ENCODE results near the gene MRPS6. TPM values are rescaled to one million over a fixed set of nuclear protein-coding genes. Genes with fewer than 3 reads are reported as not detected.

Gene MRPS6
- total and polyA plus RNA-seq, 2 of the 13 experiments (the other 11 are each of a cell fraction or from before 2014, with no cell fraction given) = 14.2 to 26.9 TPM

DNA sequence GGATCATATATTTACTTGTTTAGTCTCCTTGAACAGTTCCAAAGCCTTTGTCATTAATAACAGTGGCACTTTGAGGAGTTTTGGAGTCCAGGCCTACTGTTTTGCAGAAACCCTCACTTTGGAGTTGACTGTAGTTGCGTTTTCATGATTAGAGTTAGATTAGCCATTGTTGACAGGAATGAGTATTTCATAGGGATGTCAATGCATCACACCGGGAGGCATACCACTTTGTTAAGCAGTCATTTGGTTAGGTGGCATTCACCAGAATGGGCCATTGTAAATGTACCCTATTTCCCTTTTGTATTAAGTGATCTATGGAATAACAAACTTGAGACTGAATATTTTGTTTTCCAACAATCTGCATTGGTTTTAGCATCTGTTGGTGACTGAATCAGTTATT is 11.8 kb downstream of the MRPS6 start:
- BruUV-seq (replicated peaks) = no TSS peak
- Histone ChIP-seq H3K9me3 (ENCODE audit: low read length) (no peaks in the 10 kb centered on the region), H2AFZ (ENCODE audit: low read length) (no peak overlapping the region), H3K4me2 (ENCODE audit: low read depth, low read length) (no peak overlapping the region), H3K27ac (ENCODE audit: extremely low read length, insufficient read depth, low read length) (no peak overlapping the region), H3K4me1 (ENCODE audit: insufficient read depth, low read length) (peaks cover 23% of the 10 kb centered on the region), H3K4me3 (replicated peaks in 1 of 3; ENCODE audit: insufficient read depth in 1 of 3, low read depth in 2 of 3, low read length in 3 of 3) (no peak overlapping the region), H3K9ac (ENCODE audit: insufficient read depth, low read depth, low read length) (no peak overlapping the region), H4K20me1 (ENCODE audit: insufficient read depth, low read length) (no peaks in the 10 kb centered on the region), H3K36me3 (replicated peaks in 1 of 2; ENCODE audit: control insufficient read depth in 1 of 2, insufficient read depth in 2 of 2, low read length in 2 of 2) (no peaks in the 10 kb centered on the region; a peak in 2 of 5 replicates), H3K79me2 (ENCODE audit: insufficient read depth, low read length) (peaks cover 42% of the 10 kb centered on the region), H3K27me3 (ENCODE audit: control insufficient read depth in 1 of 2, insufficient read depth in 2 of 2, low read length in 2 of 2) (no peaks in the 10 kb centered on the region)
- 100% methylated on average over 2 of the region's 2 CpGs for WGBS (ENCODE audit: low lambda C conversion rate)
- DNase-seq (ENCODE audit: low spot score) = no peak
- in situ Hi-C loops (cut with HindIII; ENCODE audit: extremely low pct_ligation_motif_present, low pct_unique_long_range_greater_than_20kb) = no loop called here
- TF ChIP-seq, protein P1, sequence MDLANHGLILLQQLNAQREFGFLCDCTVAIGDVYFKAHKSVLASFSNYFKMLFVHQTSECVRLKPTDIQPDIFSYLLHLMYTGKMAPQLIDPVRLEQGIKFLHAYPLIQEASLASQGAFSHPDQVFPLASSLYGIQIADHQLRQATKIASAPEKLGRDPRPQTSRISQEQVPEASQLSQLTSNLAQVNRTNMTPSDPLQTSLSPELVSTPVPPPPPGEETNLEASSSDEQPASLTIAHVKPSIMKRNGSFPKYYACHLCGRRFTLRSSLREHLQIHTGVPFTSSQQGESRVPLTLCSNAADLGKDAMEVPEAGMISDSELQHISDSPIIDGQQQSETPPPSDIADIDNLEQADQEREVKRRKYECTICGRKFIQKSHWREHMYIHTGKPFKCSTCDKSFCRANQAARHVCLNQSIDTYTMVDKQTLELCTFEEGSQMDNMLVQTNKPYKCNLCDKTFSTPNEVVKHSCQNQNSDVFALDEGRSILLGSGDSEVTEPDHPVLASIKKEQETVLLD (CRISPR knock-in tag; IDR thresholded peaks at IDR 0.05; ENCODE audit: low read depth) = no peak
- TF ChIP-seq REL (CRISPR knock-in tag; conservative IDR thresholded peaks at IDR 0.05) = no peak
- TF ChIP-seq, protein P2, sequence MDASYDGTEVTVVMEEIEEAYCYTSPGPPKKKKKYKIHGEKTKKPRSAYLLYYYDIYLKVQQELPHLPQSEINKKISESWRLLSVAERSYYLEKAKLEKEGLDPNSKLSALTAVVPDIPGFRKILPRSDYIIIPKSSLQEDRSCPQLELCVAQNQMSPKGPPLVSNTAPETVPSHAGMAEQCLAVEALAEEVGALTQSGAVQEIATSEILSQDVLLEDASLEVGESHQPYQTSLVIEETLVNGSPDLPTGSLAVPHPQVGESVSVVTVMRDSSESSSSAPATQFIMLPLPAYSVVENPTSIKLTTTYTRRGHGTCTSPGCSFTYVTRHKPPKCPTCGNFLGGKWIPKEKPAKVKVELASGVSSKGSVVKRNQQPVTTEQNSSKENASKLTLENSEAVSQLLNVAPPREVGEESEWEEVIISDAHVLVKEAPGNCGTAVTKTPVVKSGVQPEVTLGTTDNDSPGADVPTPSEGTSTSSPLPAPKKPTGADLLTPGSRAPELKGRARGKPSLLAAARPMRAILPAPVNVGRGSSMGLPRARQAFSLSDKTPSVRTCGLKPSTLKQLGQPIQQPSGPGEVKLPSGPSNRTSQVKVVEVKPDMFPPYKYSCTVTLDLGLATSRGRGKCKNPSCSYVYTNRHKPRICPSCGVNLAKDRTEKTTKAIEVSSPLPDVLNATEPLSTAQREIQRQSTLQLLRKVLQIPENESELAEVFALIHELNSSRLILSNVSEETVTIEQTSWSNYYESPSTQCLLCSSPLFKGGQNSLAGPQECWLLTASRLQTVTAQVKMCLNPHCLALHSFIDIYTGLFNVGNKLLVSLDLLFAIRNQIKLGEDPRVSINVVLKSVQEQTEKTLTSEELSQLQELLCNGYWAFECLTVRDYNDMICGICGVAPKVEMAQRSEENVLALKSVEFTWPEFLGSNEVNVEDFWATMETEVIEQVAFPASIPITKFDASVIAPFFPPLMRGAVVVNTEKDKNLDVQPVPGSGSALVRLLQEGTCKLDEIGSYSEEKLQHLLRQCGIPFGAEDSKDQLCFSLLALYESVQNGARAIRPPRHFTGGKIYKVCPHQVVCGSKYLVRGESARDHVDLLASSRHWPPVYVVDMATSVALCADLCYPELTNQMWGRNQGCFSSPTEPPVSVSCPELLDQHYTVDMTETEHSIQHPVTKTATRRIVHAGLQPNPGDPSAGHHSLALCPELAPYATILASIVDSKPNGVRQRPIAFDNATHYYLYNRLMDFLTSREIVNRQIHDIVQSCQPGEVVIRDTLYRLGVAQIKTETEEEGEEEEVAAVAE (CRISPR knock-in tag; IDR thresholded peaks at IDR 0.05; ENCODE audit: borderline replicate concordance) = no peak
- no peak for TF ChIP-seq CREB1 (IDR thresholded peaks at IDR 0.05)
- no peak for TF ChIP-seq CREB1 (CRISPR knock-in tag; IDR thresholded peaks at IDR 0.05)
- TF ChIP-seq IRF2 (CRISPR knock-in tag; IDR thresholded peaks at IDR 0.05) = no peak
- TF ChIP-seq PHF5A (CRISPR knock-in tag; IDR thresholded peaks at IDR 0.05; ENCODE audit: low read depth, unreplicated experiment) = no peak
- TF ChIP-seq ZFP36 (IDR thresholded peaks at IDR 0.05; ENCODE audit: borderline replicate concordance, low read depth, low read length, partially characterized antibody) = no peak
- no peak for TF ChIP-seq ZFYVE20 (CRISPR knock-in tag; IDR thresholded peaks at IDR 0.05; ENCODE audit: borderline replicate concordance, low read depth)
- TF ChIP-seq MZF1 (CRISPR knock-in tag; IDR thresholded peaks at IDR 0.05; ENCODE audit: borderline replicate concordance) = no peak
- no peak for TF ChIP-seq SMAD3 (CRISPR knock-in tag; IDR thresholded peaks at IDR 0.05)
- POLR2A ChIA-PET = no interaction called here
- CTCF ChIA-PET (ENCODE audit: low intra/inter-chr PET ratio, low total read pairs) = no interaction called here
- FAIRE-seq = no peak
- no peak for ATAC-seq
- intact Hi-C loops (cut with micrococcal nuclease; ENCODE audit: unreplicated experiment) = no loop called here

All from HepG2 (cell line).